ENCODE measurements around the gene ZNF132. TPM values are rescaled to one million over a fixed set of nuclear protein-coding genes. Genes with fewer than 3 reads are reported as not detected.

Gene ZNF132
- total RNA-seq, 1 donor from 2014 or later = 3.5 TPM

DNA sequence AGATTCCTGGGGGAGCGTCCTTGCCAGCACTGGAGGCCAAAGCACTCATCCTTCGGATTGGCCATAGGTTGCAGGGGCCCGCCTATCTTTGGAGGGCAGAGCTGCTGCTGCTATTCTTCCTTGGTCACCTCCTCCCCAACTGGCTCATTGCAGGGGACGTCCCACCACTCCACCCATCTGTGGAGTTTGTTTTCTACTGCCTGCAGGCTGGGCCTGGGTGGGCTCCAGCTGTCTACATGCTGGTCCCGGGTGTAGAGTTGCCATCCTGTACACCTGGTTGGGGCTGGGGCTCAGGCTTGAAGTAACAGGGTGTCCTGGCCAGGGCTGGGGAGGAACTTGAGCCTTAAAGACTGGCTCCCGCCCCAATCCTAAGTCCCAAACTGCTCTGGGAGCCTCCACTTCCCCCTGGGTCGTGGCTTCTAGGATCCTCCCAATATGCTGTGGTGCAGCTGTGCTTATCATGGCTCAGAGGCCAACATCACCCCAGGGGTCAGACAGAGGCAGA, 42.4 kb downstream of the ZNF132 start:
- DNase-seq (ENCODE audit: low spot score, unreplicated experiment) = no peak
- Mint-ChIP-seq H3K27ac (no peak overlapping the region), H3K9me3 (ENCODE audit: low read depth) (no peaks in the 10 kb centered on the region), H3K36me3 (ENCODE audit: insufficient read depth) (peaks cover 20% of the 10 kb centered on the region), H3K27me3 (peaks cover 20% of the 10 kb centered on the region), H3K4me3 (ENCODE audit: low read depth) (no peak overlapping the region), H3K4me1 (ENCODE audit: low read depth) (peaks cover 15% of the 10 kb centered on the region)
- TF ChIP-seq, protein P1, sequence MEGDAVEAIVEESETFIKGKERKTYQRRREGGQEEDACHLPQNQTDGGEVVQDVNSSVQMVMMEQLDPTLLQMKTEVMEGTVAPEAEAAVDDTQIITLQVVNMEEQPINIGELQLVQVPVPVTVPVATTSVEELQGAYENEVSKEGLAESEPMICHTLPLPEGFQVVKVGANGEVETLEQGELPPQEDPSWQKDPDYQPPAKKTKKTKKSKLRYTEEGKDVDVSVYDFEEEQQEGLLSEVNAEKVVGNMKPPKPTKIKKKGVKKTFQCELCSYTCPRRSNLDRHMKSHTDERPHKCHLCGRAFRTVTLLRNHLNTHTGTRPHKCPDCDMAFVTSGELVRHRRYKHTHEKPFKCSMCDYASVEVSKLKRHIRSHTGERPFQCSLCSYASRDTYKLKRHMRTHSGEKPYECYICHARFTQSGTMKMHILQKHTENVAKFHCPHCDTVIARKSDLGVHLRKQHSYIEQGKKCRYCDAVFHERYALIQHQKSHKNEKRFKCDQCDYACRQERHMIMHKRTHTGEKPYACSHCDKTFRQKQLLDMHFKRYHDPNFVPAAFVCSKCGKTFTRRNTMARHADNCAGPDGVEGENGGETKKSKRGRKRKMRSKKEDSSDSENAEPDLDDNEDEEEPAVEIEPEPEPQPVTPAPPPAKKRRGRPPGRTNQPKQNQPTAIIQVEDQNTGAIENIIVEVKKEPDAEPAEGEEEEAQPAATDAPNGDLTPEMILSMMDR (IDR thresholded peaks at IDR 0.05; ENCODE audit: unreplicated experiment) = no peak

GRCh38 chr19:58396691-58397532, 43.0 kb downstream of the ZNF132 start:
- Mint-ChIP-seq H3K36me3 (ENCODE audit: insufficient read depth) (peaks cover 20% of the 10 kb centered on the region), H3K9me3 (ENCODE audit: low read depth) (no peaks in the 10 kb centered on the region), H3K27ac (no peak overlapping the region), H3K27me3 (peaks cover 20% of the 10 kb centered on the region), H3K4me1 (ENCODE audit: low read depth) (peaks cover 13% of the 10 kb centered on the region), H3K4me3 (ENCODE audit: low read depth) (no peak overlapping the region)
- TF ChIP-seq, protein P1 (IDR thresholded peaks at IDR 0.05; ENCODE audit: unreplicated experiment) = no peak
- DNase-seq (ENCODE audit: low spot score, unreplicated experiment) = no peak

DNA sequence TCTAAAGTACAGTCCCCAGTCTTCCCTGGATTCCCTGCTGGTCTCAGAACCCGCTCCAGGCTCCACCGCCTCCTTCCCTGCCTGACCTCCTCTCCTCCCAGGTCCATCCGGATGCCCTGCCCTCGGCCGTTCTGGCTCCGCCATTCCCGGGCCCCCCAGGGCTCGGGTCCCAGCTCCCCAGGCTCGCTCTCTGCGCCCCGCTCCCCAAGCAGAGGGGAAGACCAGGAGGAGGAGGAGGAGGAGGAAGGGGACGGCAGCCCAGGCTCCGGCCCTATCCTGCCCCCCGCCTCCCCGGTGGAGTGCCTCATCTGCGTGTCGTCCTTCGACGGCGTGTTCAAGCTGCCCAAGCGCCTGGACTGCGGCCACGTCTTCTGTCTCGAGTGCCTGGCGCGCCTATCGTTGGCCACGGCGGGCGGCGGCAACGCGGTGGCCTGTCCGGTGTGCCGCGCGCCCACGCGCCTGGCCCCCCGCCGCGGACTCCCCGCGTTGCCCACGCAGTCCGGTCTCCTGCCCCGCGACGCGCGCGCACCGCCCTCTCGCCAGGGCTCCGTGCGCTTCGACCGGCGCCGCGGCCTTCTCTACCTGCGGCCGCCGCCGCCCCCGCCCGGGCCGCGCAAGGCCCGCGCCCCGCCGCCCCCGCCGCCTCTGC, 43.9 kb downstream of the ZNF132 start:
- no peak overlapping the region for H3K4me3 Mint-ChIP-seq (ENCODE audit: low read depth)
- no peak overlapping the region for H3K27ac Mint-ChIP-seq
- H3K27me3 Mint-ChIP-seq = peaks cover 20% of the 10 kb centered on the region
- peaks cover 11% of the 10 kb centered on the region for H3K4me1 Mint-ChIP-seq (ENCODE audit: low read depth)
- TF ChIP-seq, protein P1 (IDR thresholded peaks at IDR 0.05; ENCODE audit: unreplicated experiment) = no peak
- H3K36me3 Mint-ChIP-seq (ENCODE audit: insufficient read depth) = peaks cover 20% of the 10 kb centered on the region
- H3K9me3 Mint-ChIP-seq (ENCODE audit: low read depth) = no peaks in the 10 kb centered on the region
- no peak for DNase-seq (ENCODE audit: low spot score, unreplicated experiment)

GRCh38 chr19:58395220-58395978, 44.6 kb downstream of the ZNF132 start, which contains the start of gene RNF225:
RNF225 (plus strand) TSS chr19:58395656; CDS start chr19:58396090, 434 bp downstream.
- peak within 1 kb of the TSS; percentile 56 for H3K27ac Mint-ChIP-seq
- TF ChIP-seq, protein P1 (IDR thresholded peaks at IDR 0.05; ENCODE audit: unreplicated experiment) = no peak
- no peak within 1 kb of the TSS for H3K4me3 Mint-ChIP-seq (ENCODE audit: low read depth)
- no peak for DNase-seq (ENCODE audit: low spot score, unreplicated experiment)
- peaks cover 24% of the 10 kb centered on the region for H3K36me3 Mint-ChIP-seq (ENCODE audit: insufficient read depth)
- H3K27me3 Mint-ChIP-seq = peaks cover 20% of the 10 kb centered on the region
- H3K4me1 Mint-ChIP-seq (ENCODE audit: low read depth) = peaks cover 4% of the 10 kb centered on the region
- no peaks in the 10 kb centered on the region for H3K9me3 Mint-ChIP-seq (ENCODE audit: low read depth)

DNA sequence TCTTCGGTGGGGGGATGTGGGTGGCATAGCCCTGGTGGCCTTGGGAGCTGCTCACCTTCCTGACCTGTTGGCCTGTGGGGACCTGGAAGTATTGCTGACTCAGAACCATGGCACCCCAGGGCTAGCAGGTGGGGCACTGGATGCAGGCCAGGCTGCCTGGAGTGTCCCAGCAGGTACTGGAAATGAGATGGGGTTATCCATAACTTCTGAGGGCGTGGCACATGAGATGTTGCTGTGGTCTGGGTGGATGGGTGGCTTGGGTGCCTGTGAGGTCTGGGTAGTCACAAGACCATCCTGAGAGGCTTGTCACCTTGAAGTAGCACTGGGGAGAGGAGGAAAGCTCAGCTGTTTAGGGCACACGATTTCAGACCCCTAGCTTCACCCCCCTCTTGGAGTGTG, 45.1 kb downstream of the ZNF132 start:
- Mint-ChIP-seq H3K27ac (peak overlapping the region; percentile 56), H3K4me1 (ENCODE audit: low read depth) (peaks cover 2% of the 10 kb centered on the region), H3K27me3 (peaks cover 20% of the 10 kb centered on the region), H3K36me3 (ENCODE audit: insufficient read depth) (peaks cover 24% of the 10 kb centered on the region), H3K9me3 (ENCODE audit: low read depth) (no peaks in the 10 kb centered on the region), H3K4me3 (ENCODE audit: low read depth) (no peak overlapping the region)
- DNase-seq (ENCODE audit: low spot score, unreplicated experiment) = no peak
- TF ChIP-seq, protein P1 (IDR thresholded peaks at IDR 0.05; ENCODE audit: unreplicated experiment) = no peak
